Measurements from ENCODE around the gene ACTRT2. TPM values are rescaled to one million over a fixed set of nuclear protein-coding genes. Genes with fewer than 3 reads are reported as not detected.

Gene ACTRT2
- total RNA-seq, 1 donor from 2014 or later, result not detected

DNA sequence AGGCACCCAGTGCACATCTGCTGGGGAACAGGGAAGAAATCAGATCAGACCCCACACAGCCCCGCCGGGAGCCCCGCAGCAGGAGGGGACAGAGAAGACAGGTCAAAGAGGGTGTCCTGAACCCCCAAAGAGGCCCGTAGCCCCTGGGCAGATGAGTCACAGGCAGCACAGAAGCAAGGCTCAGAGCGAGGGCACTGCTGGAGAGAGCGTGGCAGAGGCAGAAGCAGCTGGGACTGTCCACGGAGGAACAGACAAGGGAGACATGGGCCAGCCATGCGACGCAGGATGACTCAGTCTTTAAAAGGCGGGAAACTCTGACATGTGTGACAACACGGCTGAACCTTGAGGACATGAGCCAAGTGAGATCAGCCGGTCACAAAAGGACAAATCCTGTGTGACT, 33.2 kb downstream of the ACTRT2 start:
- peak; percentile 56 for DNase-seq (ENCODE audit: low spot score)
- H3K9me3 Mint-ChIP-seq (ENCODE audit: low read depth), result peaks cover 19% of the 10 kb centered on the region
- no peak overlapping the region for H3K27ac Mint-ChIP-seq (ENCODE audit: unreplicated experiment)
- no peaks in the 10 kb centered on the region for H3K4me1 Mint-ChIP-seq (ENCODE audit: low read depth)
- peaks cover 8% of the 10 kb centered on the region for H3K36me3 Mint-ChIP-seq (ENCODE audit: low read depth)
- TF ChIP-seq, protein P1, sequence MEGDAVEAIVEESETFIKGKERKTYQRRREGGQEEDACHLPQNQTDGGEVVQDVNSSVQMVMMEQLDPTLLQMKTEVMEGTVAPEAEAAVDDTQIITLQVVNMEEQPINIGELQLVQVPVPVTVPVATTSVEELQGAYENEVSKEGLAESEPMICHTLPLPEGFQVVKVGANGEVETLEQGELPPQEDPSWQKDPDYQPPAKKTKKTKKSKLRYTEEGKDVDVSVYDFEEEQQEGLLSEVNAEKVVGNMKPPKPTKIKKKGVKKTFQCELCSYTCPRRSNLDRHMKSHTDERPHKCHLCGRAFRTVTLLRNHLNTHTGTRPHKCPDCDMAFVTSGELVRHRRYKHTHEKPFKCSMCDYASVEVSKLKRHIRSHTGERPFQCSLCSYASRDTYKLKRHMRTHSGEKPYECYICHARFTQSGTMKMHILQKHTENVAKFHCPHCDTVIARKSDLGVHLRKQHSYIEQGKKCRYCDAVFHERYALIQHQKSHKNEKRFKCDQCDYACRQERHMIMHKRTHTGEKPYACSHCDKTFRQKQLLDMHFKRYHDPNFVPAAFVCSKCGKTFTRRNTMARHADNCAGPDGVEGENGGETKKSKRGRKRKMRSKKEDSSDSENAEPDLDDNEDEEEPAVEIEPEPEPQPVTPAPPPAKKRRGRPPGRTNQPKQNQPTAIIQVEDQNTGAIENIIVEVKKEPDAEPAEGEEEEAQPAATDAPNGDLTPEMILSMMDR (IDR thresholded peaks at IDR 0.05), result no peak
- H3K4me3 Mint-ChIP-seq (ENCODE audit: unreplicated experiment), result no peak overlapping the region
- peaks cover 52% of the 10 kb centered on the region for H3K27me3 Mint-ChIP-seq (ENCODE audit: low read depth)

DNA sequence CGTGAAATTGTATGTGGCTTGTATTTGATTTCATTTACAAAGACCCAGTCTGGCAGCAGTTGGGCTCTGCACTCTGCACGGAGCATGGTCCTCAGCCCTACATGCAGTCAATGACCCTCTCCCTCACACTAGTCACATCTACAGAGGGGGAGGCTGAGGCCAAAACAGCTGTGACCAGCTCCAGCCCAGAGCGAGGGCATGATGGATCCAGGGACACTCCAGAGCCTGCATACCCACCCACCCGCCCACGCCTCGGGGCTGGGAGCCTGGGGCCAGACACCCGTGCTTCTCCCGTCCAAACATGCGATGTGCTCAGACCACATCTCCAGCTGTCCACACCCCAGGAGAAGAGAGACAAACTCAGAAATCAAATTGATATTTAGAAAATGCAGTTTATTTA, 33.8 kb downstream of the ACTRT2 start:
- no peaks in the 10 kb centered on the region for H3K4me1 Mint-ChIP-seq (ENCODE audit: low read depth)
- no peak overlapping the region for H3K27ac Mint-ChIP-seq (ENCODE audit: unreplicated experiment)
- DNase-seq (ENCODE audit: low spot score), result peak; percentile 43
- peaks cover 49% of the 10 kb centered on the region for H3K27me3 Mint-ChIP-seq (ENCODE audit: low read depth)
- peaks cover 8% of the 10 kb centered on the region for H3K36me3 Mint-ChIP-seq (ENCODE audit: low read depth)
- H3K4me3 Mint-ChIP-seq (ENCODE audit: unreplicated experiment), result no peak overlapping the region
- peaks cover 19% of the 10 kb centered on the region for H3K9me3 Mint-ChIP-seq (ENCODE audit: low read depth)
- TF ChIP-seq, protein P1 (IDR thresholded peaks at IDR 0.05), result no peak

DNA sequence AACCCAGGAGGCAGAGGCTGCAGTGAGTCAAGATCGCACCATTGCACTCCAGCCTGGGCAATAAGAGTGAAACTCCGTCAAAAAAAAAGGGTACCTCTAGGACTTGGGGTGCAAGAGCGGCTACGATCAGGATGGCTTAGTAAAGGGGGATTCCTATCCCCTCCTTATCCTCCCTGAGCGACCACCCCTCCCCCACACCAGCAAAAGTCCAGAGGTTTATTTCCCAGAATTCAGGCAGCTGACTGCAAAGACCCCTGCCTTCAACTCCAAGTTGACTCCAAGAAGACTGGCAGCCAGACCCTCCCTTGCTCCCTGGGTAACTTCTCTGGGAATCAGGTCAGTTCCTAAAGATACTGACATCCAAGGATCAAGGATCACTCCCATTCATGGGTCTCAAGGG, 35.4 kb downstream of the ACTRT2 start:
- no peak overlapping the region for H3K27ac Mint-ChIP-seq (ENCODE audit: unreplicated experiment)
- TF ChIP-seq, protein P1 (IDR thresholded peaks at IDR 0.05), result no peak
- no peak for DNase-seq (ENCODE audit: low spot score)
- peaks cover 55% of the 10 kb centered on the region for H3K27me3 Mint-ChIP-seq (ENCODE audit: low read depth)
- peaks cover 8% of the 10 kb centered on the region for H3K36me3 Mint-ChIP-seq (ENCODE audit: low read depth)
- peaks cover 19% of the 10 kb centered on the region for H3K9me3 Mint-ChIP-seq (ENCODE audit: low read depth)
- H3K4me3 Mint-ChIP-seq (ENCODE audit: unreplicated experiment), result no peak overlapping the region
- peaks cover 4% of the 10 kb centered on the region for H3K4me1 Mint-ChIP-seq (ENCODE audit: low read depth)

DNA sequence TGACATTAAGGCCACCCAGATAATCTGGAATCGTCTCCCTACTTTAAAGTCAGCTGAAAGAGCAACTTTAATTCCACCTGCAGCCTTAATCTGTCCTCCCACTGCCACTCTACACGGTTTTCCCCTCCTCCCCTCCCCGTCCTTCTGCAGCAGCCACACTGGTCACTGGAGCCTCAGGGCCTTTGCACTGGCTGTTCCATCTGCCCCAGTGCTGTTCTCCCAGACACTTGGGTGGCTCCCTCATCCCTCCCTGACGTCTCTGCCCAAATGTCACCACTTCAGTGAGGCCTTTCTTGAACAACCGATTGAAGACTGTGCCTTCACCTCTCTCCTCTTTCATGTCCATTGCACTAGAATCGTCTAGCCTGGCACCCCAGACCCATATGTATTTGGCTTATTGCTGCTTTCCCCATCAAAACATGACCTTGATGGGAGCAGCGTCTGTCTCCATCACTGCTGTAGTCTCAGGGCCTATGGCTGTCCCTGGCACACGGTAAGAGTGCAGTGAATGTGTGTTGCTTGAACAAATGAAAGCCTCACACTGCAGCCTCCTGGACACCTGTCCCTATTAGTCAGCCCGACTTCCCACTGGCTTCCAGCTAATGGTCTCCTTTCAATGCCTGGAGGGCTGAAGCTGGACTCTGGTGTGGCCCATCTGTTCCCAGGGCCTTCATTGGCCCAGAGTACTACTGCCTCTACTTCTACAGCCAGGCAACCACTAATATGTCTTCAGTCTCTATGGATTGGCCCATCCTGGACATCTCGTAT, 37.2 kb downstream of the ACTRT2 start:
- H3K36me3 Mint-ChIP-seq (ENCODE audit: low read depth), result peaks cover 8% of the 10 kb centered on the region
- H3K4me3 Mint-ChIP-seq (ENCODE audit: unreplicated experiment), result no peak overlapping the region
- H3K27ac Mint-ChIP-seq (ENCODE audit: unreplicated experiment), result no peak overlapping the region
- peaks cover 15% of the 10 kb centered on the region for H3K9me3 Mint-ChIP-seq (ENCODE audit: low read depth)
- DNase-seq (ENCODE audit: low spot score), result peak; percentile 38
- peaks cover 54% of the 10 kb centered on the region for H3K27me3 Mint-ChIP-seq (ENCODE audit: low read depth)
- TF ChIP-seq, protein P1 (IDR thresholded peaks at IDR 0.05), result no peak
- H3K4me1 Mint-ChIP-seq (ENCODE audit: low read depth), result peaks cover 8% of the 10 kb centered on the region

DNA sequence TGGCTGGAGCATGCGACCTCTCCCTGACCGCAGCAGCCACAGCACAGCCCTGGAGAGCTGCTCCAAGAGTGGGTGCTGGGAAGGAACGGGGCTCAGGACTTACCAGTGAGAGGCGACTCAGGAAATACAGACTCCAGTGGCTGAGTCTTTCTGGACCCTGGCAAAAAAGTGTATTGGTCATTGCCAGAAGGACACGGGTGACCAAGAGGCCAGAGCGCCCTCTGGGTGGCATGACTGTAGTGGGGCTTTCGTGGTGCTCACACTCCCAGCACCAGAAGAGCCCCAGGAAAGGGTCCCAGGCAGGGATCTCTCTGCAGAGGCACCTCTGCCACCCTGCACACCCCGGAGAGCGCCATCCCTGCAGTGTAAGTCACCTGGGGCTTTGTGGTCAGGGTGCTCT, 38.9 kb downstream of the ACTRT2 start:
- H3K36me3 Mint-ChIP-seq (ENCODE audit: low read depth), result peaks cover 10% of the 10 kb centered on the region
- peaks cover 13% of the 10 kb centered on the region for H3K4me1 Mint-ChIP-seq (ENCODE audit: low read depth)
- no peak overlapping the region for H3K27ac Mint-ChIP-seq (ENCODE audit: unreplicated experiment)
- H3K27me3 Mint-ChIP-seq (ENCODE audit: low read depth), result peaks cover 46% of the 10 kb centered on the region
- H3K4me3 Mint-ChIP-seq (ENCODE audit: unreplicated experiment), result no peak overlapping the region
- H3K9me3 Mint-ChIP-seq (ENCODE audit: low read depth), result peaks cover 15% of the 10 kb centered on the region
- TF ChIP-seq, protein P1 (IDR thresholded peaks at IDR 0.05), result no peak
- DNase-seq (ENCODE audit: low spot score), result peak; percentile 33

Data from chondrocyte (in vitro differentiated cells).